Left ventricle myocardium superior (tissue), 1 donor: Measurements from ENCODE around the gene TIMP1. TPM values are rescaled to one million over a fixed set of nuclear protein-coding genes. Genes with fewer than 3 reads are reported as not detected.
"Not testable (repeated sequence)": the region's sequence is repeated elsewhere in the genome, so short reads cannot be mapped to it uniquely, and the experiment has no call there.

Experiments used
- ATAC-seq: fragments of 200-7000 bp; cut with Tn5 transposase; one replicate; pipeline ENCODE4 v1.9.1; 2020; ENCODE audit warnings: mild to moderate bottlenecking, moderate library complexity
- DNase-seq: peaks from one replicate; pipeline ENCODE4 v3.0.0-alpha.2; 2020
- intact Hi-C: fragments of 100-400 bp; cut with micrococcal nuclease; formaldehyde crosslinking; loops from one replicate; pipeline ENCODE4 v1.11.0; 2022
- total RNA-seq: library from RNA; stranded (reverse); fragmentation: NEBNext Ultra II Directional; extraction: Animal tissue kit (Norgen Biotek cat#: 25700); gene quantifications from one replicate; pipeline ENCODE4 v1.2.1, GENCODE V29; 2021
- donor health status: DM: no; HTN: yes; CAD: no; lungs with severe emphysema.

TIMP1 gene
- total RNA-seq, 1 donor from 2014 or later, result 114 TPM

- intact Hi-C loops, result no loop called here
- ATAC-seq (no peak), DNase-seq (no peak)
These were observed 11.3 kb downstream of the TIMP1 start for GRCh38 chrX:47593522-47593921.

- ATAC-seq, result peak; percentile 87
- no peak for DNase-seq
- intact Hi-C loops, result no loop called here
These were observed 13.5 kb downstream of the TIMP1 start for GRCh38 chrX:47595716-47596251.

GRCh38 chrX:47596256-47596655, 14.0 kb downstream of the TIMP1 start:
- no peak for ATAC-seq
- intact Hi-C loops, result no loop called here
- no peak for DNase-seq

GRCh38 chrX:47597222-47597621, 15.0 kb downstream of the TIMP1 start:
- ATAC-seq (no peak), DNase-seq (no peak)
- intact Hi-C loops, result no loop called here

GRCh38 chrX:47603125-47603524, 20.9 kb downstream of the TIMP1 start:
- intact Hi-C loops, ATAC-seq, DNase-seq: not testable (repeated sequence)

- no peak for ATAC-seq
- intact Hi-C loops, result no loop called here
- no peak for DNase-seq
These were observed 22.8 kb downstream of the TIMP1 start for GRCh38 chrX:47605024-47605423.

GRCh38 chrX:47607091-47607490, 24.9 kb downstream of the TIMP1 start:
- intact Hi-C loops, result no loop called here
- DNase-seq, result no peak
- ATAC-seq, result no peak

- DNase-seq (no peak), ATAC-seq (no peak)
- intact Hi-C loops, result no loop called here
These were observed 26.0 kb downstream of the TIMP1 start for GRCh38 chrX:47608130-47608810.

- no peak for DNase-seq
- no peak for ATAC-seq
- intact Hi-C loops, result no loop called here
These were observed 28.3 kb downstream of the TIMP1 start for GRCh38 chrX:47610511-47610910.

- intact Hi-C loops, result no loop called here
- no peak for ATAC-seq
- DNase-seq, result no peak
These were observed 29.3 kb downstream of the TIMP1 start for GRCh38 chrX:47611489-47611888.

GRCh38 chrX:47611926-47612325, 29.7 kb downstream of the TIMP1 start:
- no peak for DNase-seq
- intact Hi-C loops, result no loop called here

GRCh38 chrX:47612418-47612817, 30.2 kb downstream of the TIMP1 start:
- intact Hi-C loops, result no loop called here
- DNase-seq, result no peak
- ATAC-seq, result no peak

More at GRCh38 chrX:47611926-47612325, 29.7 kb downstream of the TIMP1 start:
- no peak for ATAC-seq

- DNase-seq (no peak), ATAC-seq (no peak)
- intact Hi-C loops, result no loop called here
These were observed 30.8 kb downstream of the TIMP1 start for GRCh38 chrX:47613082-47613481.

- no peak for ATAC-seq
- intact Hi-C loops, result no loop called here
- no peak for DNase-seq
These were observed 32.4 kb downstream of the TIMP1 start for GRCh38 chrX:47614618-47615017.

- ATAC-seq (no peak), DNase-seq (no peak)
- intact Hi-C loops, result no loop called here
These were observed 36.8 kb downstream of the TIMP1 start for GRCh38 chrX:47618923-47619485.

- peak; percentile 88 for DNase-seq
- ATAC-seq, result peak; percentile 97
- intact Hi-C loops, result no loop called here
These were observed 37.5 kb downstream of the TIMP1 start, which contains the start of gene SYN1 for GRCh38 chrX:47619486-47620302. Gene SYN1, minus strand, starts transcription at chrX:47619857. Its CDS starts 129 bp downstream, at chrX:47619728.

GRCh38 chrX:47620303-47620685, 38.1 kb downstream of the TIMP1 start:
- ATAC-seq (no peak), DNase-seq (no peak)
- intact Hi-C loops, result no loop called here

- no peak for ATAC-seq
- no peak for DNase-seq
- intact Hi-C loops, result no loop called here
These were observed 39.6 kb downstream of the TIMP1 start for GRCh38 chrX:47621851-47622250.

GRCh38 chrX:47623540-47624027, 41.3 kb downstream of the TIMP1 start:
- intact Hi-C loops, result no loop called here
- peak; percentile 74 for ATAC-seq
- peak; percentile 63 for DNase-seq

GRCh38 chrX:47625365-47625764, 43.1 kb downstream of the TIMP1 start:
- intact Hi-C loops, result no loop called here
- no peak for DNase-seq
- no peak for ATAC-seq
